ENCODE data around the gene PHC2. TPM values are rescaled to one million over a fixed set of nuclear protein-coding genes. Genes with fewer than 3 reads are reported as not detected.

PHC2 gene
- total and polyA plus RNA-seq, 2 of the 13 experiments (the other 11 are each of a cell fraction or from before 2014, with no cell fraction given): 52.5 to 84.9 TPM

DNA sequence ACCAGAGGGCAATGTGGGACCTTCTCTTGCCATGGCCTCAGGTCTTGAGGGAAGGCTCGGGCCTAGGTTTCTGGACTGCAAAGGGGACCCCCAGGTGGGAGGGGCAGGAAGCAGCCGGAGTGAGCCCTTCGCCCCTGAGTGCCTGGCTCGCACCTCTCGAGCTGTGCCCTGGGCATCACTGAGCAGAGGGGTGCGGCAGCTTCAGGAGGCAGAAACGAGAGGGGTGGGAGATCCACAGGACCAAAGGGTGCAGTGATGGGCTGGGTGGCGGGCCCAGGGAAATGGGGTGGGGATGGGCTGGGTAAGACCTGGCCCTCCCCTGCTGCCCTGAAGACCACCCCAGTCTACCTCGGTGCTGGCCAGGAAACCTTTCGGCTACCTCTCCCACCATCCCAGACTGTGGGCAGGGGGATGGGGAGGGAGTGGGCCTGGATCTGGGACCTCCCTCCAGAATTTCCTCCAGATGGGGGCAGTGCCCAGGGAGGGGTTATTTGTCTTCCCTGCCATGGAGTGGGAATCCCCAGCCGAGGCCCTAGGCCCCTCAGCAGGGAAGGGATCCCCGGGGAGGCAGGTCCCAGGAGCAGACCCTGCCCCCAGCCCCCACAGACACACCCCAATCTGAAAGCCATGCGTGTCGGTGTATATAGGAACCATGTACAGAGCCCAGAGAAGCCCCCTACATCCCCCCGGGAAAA, 131.3 kb downstream of the PHC2 start:
- no peak overlapping the region for H3K4me3 ChIP-seq (replicated peaks in 1 of 3; ENCODE audit: insufficient read depth in 1 of 3, low read depth in 2 of 3, low read length in 3 of 3)
- ChIA-PET POLR2A (no interaction called here), CTCF (ENCODE audit: low intra/inter-chr PET ratio, low total read pairs) (interaction anchor here (1.5 to 2.9 kb wide), 2 partner anchors 68 to 81 kb away, joined by 12 to 14 read pairs; no protein-coding TSS in a partner anchor)
- no peak overlapping the region for H3K27ac ChIP-seq (ENCODE audit: extremely low read length, insufficient read depth, low read length)
- DNase-seq (ENCODE audit: low spot score): no peak
- H3K9ac ChIP-seq (ENCODE audit: insufficient read depth, low read depth, low read length): no peak overlapping the region
- H3K9me3 ChIP-seq (ENCODE audit: low read length): no peaks in the 10 kb centered on the region
- H3K36me3 ChIP-seq (replicated peaks in 1 of 2; ENCODE audit: control insufficient read depth in 1 of 2, insufficient read depth in 2 of 2, low read length in 2 of 2): peaks cover 8 to 36% of the 10 kb centered on the region in 2 experiments; a peak in 4 of 5 replicates
- H3K4me2 ChIP-seq (ENCODE audit: low read depth, low read length): no peak overlapping the region
- in situ Hi-C loops (cut with HindIII; ENCODE audit: extremely low pct_ligation_motif_present, low pct_unique_long_range_greater_than_20kb): loop anchor here (5.0 kb wide), 2 partner anchors 68 to 82 kb away; no protein-coding TSS in a partner anchor
- 96% methylated on average over 13 of the region's 15 CpGs for WGBS (ENCODE audit: low lambda C conversion rate)
- intact Hi-C loops (cut with micrococcal nuclease; ENCODE audit: unreplicated experiment): loop anchor here (5.0 kb wide), 1 partner anchor 158 kb away; no protein-coding TSS in a partner anchor
- TF ChIP-seq, protein P1, sequence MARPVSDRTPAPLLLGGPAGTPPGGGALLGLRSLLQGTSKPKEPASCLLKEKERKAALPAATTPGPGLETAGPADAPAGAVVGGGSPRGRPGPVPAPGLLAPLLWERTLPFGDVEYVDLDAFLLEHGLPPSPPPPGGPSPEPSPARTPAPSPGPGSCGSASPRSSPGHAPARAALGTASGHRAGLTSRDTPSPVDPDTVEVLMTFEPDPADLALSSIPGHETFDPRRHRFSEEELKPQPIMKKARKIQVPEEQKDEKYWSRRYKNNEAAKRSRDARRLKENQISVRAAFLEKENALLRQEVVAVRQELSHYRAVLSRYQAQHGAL (CRISPR knock-in tag; IDR thresholded peaks at IDR 0.05; ENCODE audit: not compliant biosample characterization): no peak
- peak; percentile 34 for TF ChIP-seq AGO2 (optimal IDR thresholded peaks at IDR 0.05; ENCODE audit: low read depth, low read length)
- TF ChIP-seq LCORL (IDR thresholded peaks at IDR 0.05): no peak
- TF ChIP-seq LCORL (CRISPR knock-in tag; IDR thresholded peaks at IDR 0.05): no peak
- H3K27me3 ChIP-seq (ENCODE audit: control insufficient read depth in 1 of 2, insufficient read depth in 2 of 2, low read length in 2 of 2): no peaks in the 10 kb centered on the region
- H3K79me2 ChIP-seq (ENCODE audit: insufficient read depth, low read length): no peaks in the 10 kb centered on the region
- BruUV-seq (replicated peaks): no TSS peak
- FAIRE-seq: no peak
- H3K4me1 ChIP-seq (ENCODE audit: insufficient read depth, low read length): peaks cover 13% of the 10 kb centered on the region
- no peak overlapping the region for H2AFZ ChIP-seq (ENCODE audit: low read length)
- no peaks in the 10 kb centered on the region for H4K20me1 ChIP-seq (ENCODE audit: insufficient read depth, low read length)
- ATAC-seq: no peak

DNA sequence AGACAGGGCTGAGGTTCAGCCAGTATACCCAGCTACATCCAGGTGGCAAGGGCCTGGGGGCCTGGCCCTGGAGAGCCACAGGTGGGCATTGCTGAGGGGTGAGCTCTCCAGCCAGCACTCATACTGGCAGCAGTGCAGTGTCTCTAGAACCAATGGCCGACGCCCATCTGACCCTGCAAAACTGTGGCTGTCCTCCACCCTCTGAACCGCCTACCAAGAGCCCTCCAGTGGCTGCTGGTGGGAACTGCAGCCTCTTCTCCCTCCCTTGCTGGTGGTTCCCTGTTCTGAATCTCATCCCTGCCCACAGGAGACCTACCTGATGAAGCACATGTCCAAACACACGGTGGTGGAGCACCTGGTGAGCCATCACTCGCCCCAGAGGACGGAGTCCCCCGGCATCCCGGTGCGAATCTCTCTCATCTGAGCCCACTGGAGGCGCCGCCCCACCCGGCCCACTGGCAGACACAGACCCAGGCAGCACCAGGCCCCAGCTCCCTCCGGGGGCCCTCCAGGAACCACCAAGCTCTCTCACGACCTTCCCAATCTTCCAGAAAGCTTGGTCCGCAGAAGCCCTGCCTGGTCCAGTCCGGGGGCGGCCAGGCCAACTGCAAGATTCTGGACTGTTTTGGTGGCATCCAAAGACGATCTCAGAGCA, 132.1 kb downstream of the PHC2 start:
- in situ Hi-C loops (cut with HindIII; ENCODE audit: extremely low pct_ligation_motif_present, low pct_unique_long_range_greater_than_20kb): loop anchor here (5.0 kb wide), 2 partner anchors 69 to 81 kb away; no protein-coding TSS in a partner anchor
- Histone ChIP-seq H3K4me1 (ENCODE audit: insufficient read depth, low read length) (peaks cover 13% of the 10 kb centered on the region), H3K9ac (ENCODE audit: insufficient read depth, low read depth, low read length) (no peak overlapping the region), H4K20me1 (ENCODE audit: insufficient read depth, low read length) (no peaks in the 10 kb centered on the region), H3K36me3 (replicated peaks in 1 of 2; ENCODE audit: control insufficient read depth in 1 of 2, insufficient read depth in 2 of 2, low read length in 2 of 2) (peaks cover 11 to 42% of the 10 kb centered on the region in 2 experiments; a peak in 4 of 5 replicates), H3K27me3 (ENCODE audit: control insufficient read depth in 1 of 2, insufficient read depth in 2 of 2, low read length in 2 of 2) (no peaks in the 10 kb centered on the region), H3K9me3 (ENCODE audit: low read length) (no peaks in the 10 kb centered on the region), H3K4me3 (replicated peaks in 1 of 3; ENCODE audit: insufficient read depth in 1 of 3, low read depth in 2 of 3, low read length in 3 of 3) (no peak overlapping the region), H3K79me2 (ENCODE audit: insufficient read depth, low read length) (no peaks in the 10 kb centered on the region), H3K4me2 (ENCODE audit: low read depth, low read length) (no peak overlapping the region), H2AFZ (ENCODE audit: low read length) (no peak overlapping the region), H3K27ac (ENCODE audit: extremely low read length, insufficient read depth, low read length) (no peak overlapping the region)
- intact Hi-C loops (cut with micrococcal nuclease; ENCODE audit: unreplicated experiment): loop anchor here (5.0 kb wide), 1 partner anchor 159 kb away; no protein-coding TSS in a partner anchor
- 72% methylated on average over 15 of the region's 18 CpGs for WGBS (ENCODE audit: low lambda C conversion rate)
- POLR2A ChIA-PET: no interaction called here
- CTCF ChIA-PET (ENCODE audit: low intra/inter-chr PET ratio, low total read pairs): interaction anchor here (1.5 to 2.9 kb wide), 2 partner anchors 68 to 80 kb away, joined by 12 to 14 read pairs; no protein-coding TSS in a partner anchor
- DNase-seq (ENCODE audit: low spot score) (peak; percentile 54), FAIRE-seq (peak; percentile 67), ATAC-seq (peak; percentile 82)
- no TSS peak for BruUV-seq (replicated peaks)
- TF ChIP-seq ZFP36 (IDR thresholded peaks at IDR 0.05; ENCODE audit: borderline replicate concordance, low read depth, low read length, partially characterized antibody) (peak; percentile 94), DNMT1 (CRISPR knock-in tag; IDR thresholded peaks at IDR 0.05) (no peak), PITX1 (CRISPR knock-in tag; IDR thresholded peaks at IDR 0.05) (no peak), ZNF124 (CRISPR knock-in tag; IDR thresholded peaks at IDR 0.05) (no peak), ATM (IDR thresholded peaks at IDR 0.05; ENCODE audit: borderline replicate concordance) (no peak)
- TF ChIP-seq, protein P2, sequence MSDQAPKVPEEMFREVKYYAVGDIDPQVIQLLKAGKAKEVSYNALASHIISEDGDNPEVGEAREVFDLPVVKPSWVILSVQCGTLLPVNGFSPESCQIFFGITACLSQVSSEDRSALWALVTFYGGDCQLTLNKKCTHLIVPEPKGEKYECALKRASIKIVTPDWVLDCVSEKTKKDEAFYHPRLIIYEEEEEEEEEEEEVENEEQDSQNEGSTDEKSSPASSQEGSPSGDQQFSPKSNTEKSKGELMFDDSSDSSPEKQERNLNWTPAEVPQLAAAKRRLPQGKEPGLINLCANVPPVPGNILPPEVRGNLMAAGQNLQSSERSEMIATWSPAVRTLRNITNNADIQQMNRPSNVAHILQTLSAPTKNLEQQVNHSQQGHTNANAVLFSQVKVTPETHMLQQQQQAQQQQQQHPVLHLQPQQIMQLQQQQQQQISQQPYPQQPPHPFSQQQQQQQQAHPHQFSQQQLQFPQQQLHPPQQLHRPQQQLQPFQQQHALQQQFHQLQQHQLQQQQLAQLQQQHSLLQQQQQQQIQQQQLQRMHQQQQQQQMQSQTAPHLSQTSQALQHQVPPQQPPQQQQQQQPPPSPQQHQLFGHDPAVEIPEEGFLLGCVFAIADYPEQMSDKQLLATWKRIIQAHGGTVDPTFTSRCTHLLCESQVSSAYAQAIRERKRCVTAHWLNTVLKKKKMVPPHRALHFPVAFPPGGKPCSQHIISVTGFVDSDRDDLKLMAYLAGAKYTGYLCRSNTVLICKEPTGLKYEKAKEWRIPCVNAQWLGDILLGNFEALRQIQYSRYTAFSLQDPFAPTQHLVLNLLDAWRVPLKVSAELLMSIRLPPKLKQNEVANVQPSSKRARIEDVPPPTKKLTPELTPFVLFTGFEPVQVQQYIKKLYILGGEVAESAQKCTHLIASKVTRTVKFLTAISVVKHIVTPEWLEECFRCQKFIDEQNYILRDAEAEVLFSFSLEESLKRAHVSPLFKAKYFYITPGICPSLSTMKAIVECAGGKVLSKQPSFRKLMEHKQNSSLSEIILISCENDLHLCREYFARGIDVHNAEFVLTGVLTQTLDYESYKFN (CRISPR knock-in tag; conservative IDR thresholded peaks at IDR 0.05): no peak

All from HepG2 (cell line).